ENCODE data around the gene SLC16A4.

The SLC16A4 gene

DNA sequence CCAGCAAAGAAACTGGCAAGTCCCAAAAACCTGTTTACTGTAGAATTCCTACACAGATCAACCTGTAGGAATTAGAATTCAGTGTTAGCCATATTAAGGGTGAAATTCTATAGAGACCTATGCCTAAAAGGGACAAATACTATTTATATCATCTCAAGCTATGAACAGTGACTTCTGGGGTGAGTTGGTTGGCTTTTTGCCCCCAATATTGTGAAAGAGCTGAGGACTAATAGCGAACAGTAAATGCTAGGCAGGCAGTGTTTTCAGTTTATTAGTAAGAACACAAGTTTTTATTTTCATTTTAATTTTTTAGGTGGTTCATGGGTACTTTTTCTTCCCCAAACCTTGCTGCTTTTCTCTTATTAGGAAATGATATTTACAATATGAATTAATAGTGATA, 15.3 kb downstream of the SLC16A4 start:
- TF ChIP-seq EZH2 (IDR thresholded peaks at IDR 0.05; ENCODE audit: borderline replicate concordance, low read depth, low read length, severe bottlenecking) = no peak
- TF ChIP-seq CTCF (IDR thresholded peaks at IDR 0.05; ENCODE audit: borderline replicate concordance, extremely low read depth, low read length, poor library complexity, severe bottlenecking) = no peak
- Histone ChIP-seq H3K9me3 (ENCODE audit: insufficient read depth, low read length, severe bottlenecking) (no peaks in the 10 kb centered on the region), H3K4me2 (ENCODE audit: insufficient read depth, low read length) (no peak overlapping the region), H3K27ac (ENCODE audit: low read length) (no peak overlapping the region), H3K27me3 (ENCODE audit: insufficient read depth, low read length, poor library complexity) (no peaks in the 10 kb centered on the region), H4K20me1 (ENCODE audit: insufficient read depth, low read length) (0 out of 2 replicates have a peak, but pooled peaks cover 7% of the 10 kb centered on the region), H2AFZ (ENCODE audit: low read depth, low read length) (no peak overlapping the region), H3K4me3 (ENCODE audit: low read depth in 1 of 2, low read length in 2 of 2) (no peak overlapping the region), H3K36me3 (ENCODE audit: insufficient read depth, low read length) (peaks cover 80% of the 10 kb centered on the region), H3K4me1 (ENCODE audit: insufficient read depth, low read length) (no peaks in the 10 kb centered on the region), H3K79me2 (ENCODE audit: insufficient read depth, low read length) (peaks cover 10% of the 10 kb centered on the region), H3K9ac (ENCODE audit: low read depth, low read length) (no peak overlapping the region)
- ATAC-seq (ENCODE audit: insufficient read depth, low read depth) = no peak
- no peak for DNase-seq

DNA sequence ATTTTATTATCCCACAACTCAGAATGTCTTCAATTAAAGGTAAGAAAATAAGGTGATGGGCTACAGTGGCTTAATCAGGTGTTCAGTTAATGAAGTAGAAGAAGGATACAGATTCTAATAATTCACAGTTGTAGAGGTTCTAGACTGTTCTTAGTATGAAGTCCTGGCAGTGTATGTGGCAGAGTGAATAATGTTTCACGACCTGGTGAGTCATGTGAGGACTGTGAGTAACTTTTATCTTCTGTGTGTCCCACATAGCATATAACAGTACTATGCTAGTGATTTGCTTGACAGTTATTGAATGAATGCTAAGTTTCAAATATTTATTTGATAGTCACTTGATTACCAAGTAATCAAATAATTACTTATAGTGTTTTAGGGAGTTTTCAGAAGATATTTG, 20.0 kb downstream of the SLC16A4 start:
- no peak overlapping the region for H3K9ac ChIP-seq (ENCODE audit: low read depth, low read length)
- TF ChIP-seq EZH2 (IDR thresholded peaks at IDR 0.05; ENCODE audit: borderline replicate concordance, low read depth, low read length, severe bottlenecking) = no peak
- no peak for TF ChIP-seq CTCF (IDR thresholded peaks at IDR 0.05; ENCODE audit: borderline replicate concordance, extremely low read depth, low read length, poor library complexity, severe bottlenecking)
- no peak overlapping the region for H3K27ac ChIP-seq (ENCODE audit: low read length)
- no peaks in the 10 kb centered on the region for H3K27me3 ChIP-seq (ENCODE audit: insufficient read depth, low read length, poor library complexity)
- no peak for ATAC-seq (ENCODE audit: insufficient read depth, low read depth)
- peaks cover 53% of the 10 kb centered on the region for H3K79me2 ChIP-seq (ENCODE audit: insufficient read depth, low read length)
- H3K9me3 ChIP-seq (ENCODE audit: insufficient read depth, low read length, severe bottlenecking) = no peaks in the 10 kb centered on the region
- no peaks in the 10 kb centered on the region for H3K4me1 ChIP-seq (ENCODE audit: insufficient read depth, low read length)
- peaks cover 85% of the 10 kb centered on the region for H3K36me3 ChIP-seq (ENCODE audit: insufficient read depth, low read length)
- H3K4me2 ChIP-seq (ENCODE audit: insufficient read depth, low read length) = no peak overlapping the region
- DNase-seq = no peak
- H2AFZ ChIP-seq (ENCODE audit: low read depth, low read length) = no peak overlapping the region
- peaks cover 15% of the 10 kb centered on the region; the same call in 1 of the 2 replicates for H4K20me1 ChIP-seq (ENCODE audit: insufficient read depth, low read length)
- H3K4me3 ChIP-seq (ENCODE audit: low read depth in 1 of 2, low read length in 2 of 2) = no peak overlapping the region

- Histone ChIP-seq H3K79me2 (ENCODE audit: insufficient read depth, low read length) (peaks cover 89% of the 10 kb centered on the region), H2AFZ (ENCODE audit: low read depth, low read length) (no peak overlapping the region), H3K36me3 (ENCODE audit: insufficient read depth, low read length) (peaks cover 78% of the 10 kb centered on the region)
Observed at GRCh38 chr1:110364221-110364620, 26.6 kb downstream of the SLC16A4 start.

More at GRCh38 chr1:110364221-110364620, 26.6 kb downstream of the SLC16A4 start:
- Histone ChIP-seq H3K4me3 (ENCODE audit: low read depth in 1 of 2, low read length in 2 of 2) (no peak overlapping the region), H3K9ac (ENCODE audit: low read depth, low read length) (no peak overlapping the region), H4K20me1 (ENCODE audit: insufficient read depth, low read length) (peaks cover 33% of the 10 kb centered on the region; the same call in 1 of the 2 replicates), H3K4me2 (ENCODE audit: insufficient read depth, low read length) (no peak overlapping the region), H3K4me1 (ENCODE audit: insufficient read depth, low read length) (no peaks in the 10 kb centered on the region), H3K27me3 (ENCODE audit: insufficient read depth, low read length, poor library complexity) (no peaks in the 10 kb centered on the region), H3K27ac (ENCODE audit: low read length) (no peak overlapping the region), H3K9me3 (ENCODE audit: insufficient read depth, low read length, severe bottlenecking) (no peaks in the 10 kb centered on the region)
- DNase-seq = no peak
- TF ChIP-seq EZH2 (IDR thresholded peaks at IDR 0.05; ENCODE audit: borderline replicate concordance, low read depth, low read length, severe bottlenecking) (no peak), CTCF (IDR thresholded peaks at IDR 0.05; ENCODE audit: borderline replicate concordance, extremely low read depth, low read length, poor library complexity, severe bottlenecking) (no peak)
- ATAC-seq (ENCODE audit: insufficient read depth, low read depth) = no peak
